GM12864 (cell line): ENCODE measurements around the gene ATF3.

Source experiments
- DNase-seq: peaks from one replicate; pipeline ENCODE4 v3.0.0-alpha.2; 2011; ENCODE audit warnings: low read depth
- H3K4me3 ChIP-seq: 2 replicates; pipeline ENCODE4 v1.5.1; 2011; ENCODE audit warnings: mild to moderate bottlenecking, low read depth, low read length, control low read depth
- CTCF ChIP-seq: IDR thresholded peaks from 2 replicates; pipeline ENCODE4 v1.5.1; 2011; ENCODE audit warnings: low read depth, mild to moderate bottlenecking, moderate library complexity, low read length, control low read depth, inconsistent platforms; ENCODE audit errors: missing control alignments

The ATF3 gene

GRCh38 chr1:212621949-212622305, 13.4 kb downstream of the ATF3 start:
- no peak for DNase-seq
- H3K4me3 ChIP-seq = no peak overlapping the region
- no peak for TF ChIP-seq CTCF

- H3K4me3 ChIP-seq = no peak overlapping the region
- no peak for DNase-seq
- TF ChIP-seq CTCF = no peak
Observed at GRCh38 chr1:212622467-212622866, 13.9 kb downstream of the ATF3 start.

- DNase-seq = no peak
- H3K4me3 ChIP-seq = no peak overlapping the region
- no peak for TF ChIP-seq CTCF
Observed at GRCh38 chr1:212622906-212623305, 14.3 kb downstream of the ATF3 start.

GRCh38 chr1:212623603-212624002, 15.0 kb downstream of the ATF3 start:
- no peak overlapping the region for H3K4me3 ChIP-seq
- no peak for DNase-seq
- TF ChIP-seq CTCF = no peak

- H3K4me3 ChIP-seq = no peak overlapping the region
- no peak for TF ChIP-seq CTCF
- no peak for DNase-seq
Observed at GRCh38 chr1:212624976-212625501, 16.5 kb downstream of the ATF3 start.

GRCh38 chr1:212625781-212626450, 17.4 kb downstream of the ATF3 start:
- TF ChIP-seq CTCF = no peak
- H3K4me3 ChIP-seq = no peak overlapping the region
- DNase-seq = no peak

GRCh38 chr1:212628046-212628445, 19.5 kb downstream of the ATF3 start:
- no peak overlapping the region for H3K4me3 ChIP-seq
- no peak for TF ChIP-seq CTCF
- DNase-seq = no peak
